A549 treated with ZK216348 at 1 μM for 4 hours (cell line): ENCODE measurements around the gene EIF3D. TPM values are rescaled to one million over a fixed set of nuclear protein-coding genes. Genes with fewer than 3 reads are reported as not detected.

ENCODE experiments used
- total RNA-seq: library from RNA; stranded (reverse); fragments of 200-300 nt; extraction: Qiagen RNA extraction; gene quantifications from 5 replicates; pipeline ENCODE4 v1.2.3, GENCODE V29; 2022; ENCODE audit warnings: low read depth

The EIF3D gene, protein sequence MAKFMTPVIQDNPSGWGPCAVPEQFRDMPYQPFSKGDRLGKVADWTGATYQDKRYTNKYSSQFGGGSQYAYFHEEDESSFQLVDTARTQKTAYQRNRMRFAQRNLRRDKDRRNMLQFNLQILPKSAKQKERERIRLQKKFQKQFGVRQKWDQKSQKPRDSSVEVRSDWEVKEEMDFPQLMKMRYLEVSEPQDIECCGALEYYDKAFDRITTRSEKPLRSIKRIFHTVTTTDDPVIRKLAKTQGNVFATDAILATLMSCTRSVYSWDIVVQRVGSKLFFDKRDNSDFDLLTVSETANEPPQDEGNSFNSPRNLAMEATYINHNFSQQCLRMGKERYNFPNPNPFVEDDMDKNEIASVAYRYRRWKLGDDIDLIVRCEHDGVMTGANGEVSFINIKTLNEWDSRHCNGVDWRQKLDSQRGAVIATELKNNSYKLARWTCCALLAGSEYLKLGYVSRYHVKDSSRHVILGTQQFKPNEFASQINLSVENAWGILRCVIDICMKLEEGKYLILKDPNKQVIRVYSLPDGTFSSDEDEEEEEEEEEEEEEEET
- 155 to 176 TPM (median 167 TPM) in 5 replicates for total RNA-seq

DNA sequence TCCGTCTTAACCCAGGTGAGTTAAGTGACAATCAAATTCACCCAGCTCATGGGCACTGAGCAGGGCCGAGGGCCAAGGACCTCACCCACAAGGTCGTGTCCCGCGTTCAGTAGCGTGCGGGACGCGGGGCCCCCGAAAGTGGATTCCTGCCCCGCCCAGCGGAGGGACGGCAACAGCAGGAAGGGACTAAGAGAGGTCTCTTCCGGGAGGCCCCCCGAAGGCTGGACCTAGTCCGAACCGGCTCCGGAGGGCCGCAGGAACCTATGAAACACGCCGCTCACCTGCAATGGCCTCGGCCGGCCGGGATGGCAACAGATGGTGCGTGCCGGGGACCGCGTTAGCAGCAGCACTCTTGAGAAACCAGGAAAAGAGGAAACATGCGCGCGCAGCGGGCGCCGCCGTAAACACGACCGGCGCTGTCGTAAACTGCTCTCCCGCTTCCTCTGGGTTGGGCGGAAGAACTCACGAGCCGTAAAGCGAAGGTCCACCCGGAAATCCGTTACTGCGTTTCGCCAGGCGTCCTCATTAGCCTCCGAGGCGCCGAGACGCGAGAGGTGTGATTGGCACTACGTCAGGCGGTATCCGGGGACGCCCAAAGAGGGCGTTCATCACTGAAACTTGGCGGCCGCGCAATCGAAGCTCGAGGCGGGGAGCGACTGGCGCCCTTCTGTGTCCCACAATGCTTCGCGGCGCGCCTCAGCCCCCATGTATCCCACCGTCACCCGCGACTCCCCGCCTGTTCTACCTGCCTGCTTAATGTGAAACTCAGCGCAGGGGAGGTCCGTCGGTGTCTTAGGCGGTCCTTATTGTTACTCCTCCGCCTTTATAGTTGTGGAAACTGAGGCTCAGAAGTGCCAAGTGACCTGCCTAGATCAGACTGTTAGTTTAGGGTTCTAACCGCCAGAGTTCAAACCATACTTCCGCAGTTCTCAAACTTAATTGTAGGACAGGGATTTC lies at the start of gene EIF3D:
Gene EIF3D, minus strand, starts transcription at position 372 of the 957 bp plus-strand sequence. CDS start 3,045 bp downstream, outside the sequence.

DNA sequence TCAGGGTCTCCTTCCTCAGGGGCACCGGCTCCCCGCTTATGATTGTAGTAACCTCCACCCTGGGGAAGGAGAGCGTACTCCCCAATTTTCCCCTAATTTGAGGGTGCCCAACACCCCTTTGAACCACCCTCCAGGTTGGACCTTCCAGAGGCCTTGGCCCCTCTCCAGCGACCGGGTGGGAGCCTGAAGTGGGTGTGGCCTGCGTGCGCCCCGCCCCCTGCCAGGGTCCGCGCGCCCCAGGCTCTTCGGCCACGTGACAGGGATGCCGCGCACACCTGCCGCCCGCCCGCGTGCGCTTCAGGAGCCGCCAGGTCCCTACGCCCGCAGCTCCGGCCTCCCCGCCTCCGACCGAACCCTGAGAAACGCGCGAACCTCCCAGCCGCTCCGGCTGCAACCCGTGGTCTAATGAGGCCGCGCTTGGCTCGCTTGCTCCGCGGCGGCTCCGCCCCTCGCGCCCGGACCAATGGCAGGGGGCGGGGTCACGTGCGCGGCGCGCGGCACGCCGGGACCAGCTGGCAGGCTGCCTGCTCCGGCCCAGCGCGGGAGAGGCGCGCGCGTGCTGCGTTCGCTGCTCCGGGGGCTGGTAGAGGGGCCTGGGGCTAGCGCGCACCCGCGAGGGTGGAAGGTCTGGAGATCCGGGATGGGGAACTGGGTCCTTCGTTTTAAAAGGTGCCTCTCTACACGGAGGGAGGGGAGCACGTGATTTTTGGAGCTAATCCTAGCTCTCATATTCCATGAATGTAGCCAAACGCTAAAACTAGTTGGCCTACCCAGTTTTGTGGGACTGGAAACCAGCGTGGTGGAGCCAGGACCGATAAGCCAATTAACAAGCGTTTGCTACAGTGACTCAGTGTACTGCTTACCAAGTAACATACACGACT lies 22.1 kb downstream of the EIF3D start, which contains the start of gene FOXRED2:
Gene FOXRED2, minus strand, starts transcription at position 404 of the 881 bp plus-strand sequence. CDS start 618 bp downstream, outside the sequence.

DNA sequence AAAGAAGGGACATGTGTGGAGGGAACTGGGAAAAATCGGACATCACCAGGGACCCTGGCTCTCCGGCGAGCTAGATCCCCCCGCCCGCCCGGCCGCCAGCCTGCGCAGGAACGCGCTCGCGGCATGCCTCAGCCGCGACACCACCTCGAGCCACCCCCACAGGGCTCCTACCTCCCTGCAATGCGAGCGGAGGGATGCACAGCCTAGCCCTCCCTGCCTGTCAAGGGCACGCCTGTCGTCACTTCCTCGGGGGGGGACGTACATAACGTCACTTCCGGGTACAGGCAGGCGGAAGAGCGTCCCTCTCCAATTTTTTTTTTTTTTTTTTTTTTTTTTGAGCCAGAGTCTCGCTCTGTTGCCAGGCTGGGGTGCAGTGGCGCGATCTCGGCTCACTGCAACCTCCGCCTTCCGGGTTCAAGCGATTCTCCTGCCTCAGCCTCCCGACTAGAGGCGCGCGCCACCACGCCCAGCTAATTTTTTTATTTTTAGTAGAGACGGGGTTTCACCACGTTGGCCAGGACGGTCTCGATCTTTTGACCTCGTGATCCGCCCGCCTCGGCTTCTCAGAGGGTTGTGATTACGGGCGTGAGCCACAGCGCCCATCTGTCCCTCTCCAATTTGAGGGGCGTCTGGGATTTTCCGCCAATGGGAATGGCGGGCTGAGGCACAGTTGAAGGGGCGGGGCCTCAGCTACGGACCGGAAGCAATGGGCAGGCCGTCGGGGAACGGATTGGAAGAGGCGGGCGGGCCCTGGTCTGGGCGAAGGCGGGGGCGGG lies 47.4 kb downstream of the EIF3D start, which contains the start of gene TXN2:
Gene TXN2, minus strand, starts transcription at position 248 of the 776 bp plus-strand sequence. CDS start 803 bp downstream, outside the sequence.

Other genes with a start within 250 kb of the EIF3D start
- 139 to 200 TPM (median 173 TPM) in 5 replicates for gene MYH9, start 141.2 kb downstream of the EIF3D start, total RNA-seq
- 54.7 to 71.9 TPM (median 69.5 TPM) in 5 replicates for gene TXN2, start 47.5 kb downstream of the EIF3D start, total RNA-seq
- gene FOXRED2, start 22.1 kb downstream of the EIF3D start, total RNA-seq = 10.7 to 17.9 TPM (median 16.3 TPM) in 5 replicates
- gene CACNG2, start 174.6 kb upstream of the EIF3D start, total RNA-seq = not detected in 5 replicates
- gene IFT27, start 247.0 kb upstream of the EIF3D start, total RNA-seq = 15.1 to 24.2 TPM (median 23.6 TPM) in 5 replicates